Naive thymus-derived CD4-positive, alpha-beta T cell (primary cell): ENCODE measurements around the gene KAZN. TPM values are rescaled to one million over a fixed set of nuclear protein-coding genes. Genes with fewer than 3 reads are reported as not detected.

Experiments used
- ATAC-seq: fragments of 150-1000 bp; cut with Tn5 transposase; 2 replicates; pipeline ENCODE4 v1.10.0; 2021; ENCODE audit warnings: mild to moderate bottlenecking, moderate library complexity
- CTCF ChIA-PET: fragments of 350-600 bp; sonication (Branson Sonifier 250); formaldehyde crosslinking; loops from one replicate; lab custom pipeline; 2021; ENCODE audit warnings: antibody characterized with exemption; lab: Charles Lee
- POLR2A ChIA-PET: fragments of 350-600 bp; sonication (Branson Sonifier 250); formaldehyde crosslinking; loops from one replicate; lab custom pipeline; 2021; ENCODE audit warnings: antibody characterized with exemption, inconsistent platforms; lab: Charles Lee
- DNase-seq, 9 donors: peaks; one replicate each; pipeline versions ENCODE4 v3.0.0 to v3.0.0-alpha.2; 2020 to 2022; ENCODE audit warnings: mixed read lengths in 1 of 9
- H3K27ac ChIP-seq: one replicate; pipeline ENCODE4 v1.7.0; 2013; ENCODE audit warnings: mild to moderate bottlenecking, low read depth, low read length, moderate library complexity
- H3K27me3 ChIP-seq, 2 donors: one replicate each; pipeline ENCODE4 v1.7.0; 2013; ENCODE audit warnings: low read length in 2 of 2, mild to moderate bottlenecking in 2 of 2, moderate library complexity in 2 of 2; ENCODE audit not compliant: control insufficient read depth in 2 of 2, insufficient read depth in 2 of 2
- H3K36me3 ChIP-seq, 3 experiments: 1 replicate in 2 of 3; 2 replicates in 1 of 3; pipeline ENCODE4 v1.7.0; 2013; ENCODE audit warnings: low read length in 3 of 3, mild to moderate bottlenecking in 3 of 3, moderate library complexity in 1 of 3; ENCODE audit not compliant: insufficient read depth in 3 of 3, control insufficient read depth in 2 of 3
- H3K4me1 ChIP-seq, 2 donors: one replicate each; pipeline ENCODE4 v1.7.0; 2013; ENCODE audit warnings: low read length in 2 of 2, mild to moderate bottlenecking in 2 of 2, moderate library complexity in 1 of 2; ENCODE audit not compliant: control insufficient read depth in 2 of 2, insufficient read depth in 2 of 2
- H3K4me3 ChIP-seq: 2 replicates; pipeline ENCODE4 v1.7.0; 2013; ENCODE audit warnings: mild to moderate bottlenecking, low read length
- H3K9me3 ChIP-seq, 3 experiments: 1 replicate in 2 of 3; 2 replicates in 1 of 3; pipeline ENCODE4 v1.7.0; 2013; ENCODE audit warnings: low read length in 3 of 3; ENCODE audit not compliant: control insufficient read depth in 2 of 3
- H3K27ac Mint-ChIP-seq, 9 donors: one replicate each; pipeline ENCODE4 v1.8.0; 2020 to 2022; ENCODE audit warnings: mixed read lengths in 9 of 9, mild to moderate bottlenecking in 8 of 9, moderate library complexity in 5 of 9, inconsistent platforms in 2 of 9
- H3K27me3 Mint-ChIP-seq, 5 donors: one replicate each; pipeline ENCODE4 v1.8.0; 2021 to 2022; ENCODE audit warnings: mixed read lengths in 5 of 5, mild to moderate bottlenecking in 1 of 5
- H3K36me3 Mint-ChIP-seq, 5 donors: one replicate each; pipeline ENCODE4 v1.8.0; 2020 to 2022; ENCODE audit warnings: mixed read lengths in 5 of 5, mild to moderate bottlenecking in 3 of 5, inconsistent platforms in 1 of 5
- H3K4me1 Mint-ChIP-seq, 7 donors: one replicate each; pipeline ENCODE4 v1.8.0; 2020 to 2022; ENCODE audit warnings: mixed read lengths in 7 of 7, mild to moderate bottlenecking in 3 of 7, inconsistent platforms in 1 of 7
- H3K4me3 Mint-ChIP-seq, 10 donors: one replicate each; pipeline ENCODE4 v1.8.0; 2020 to 2022; ENCODE audit warnings: mild to moderate bottlenecking in 10 of 10, mixed read lengths in 10 of 10, moderate library complexity in 6 of 10, inconsistent platforms in 2 of 10
- H3K9me3 Mint-ChIP-seq, 11 donors: one replicate each; pipeline ENCODE4 v1.8.0; 2020 to 2022; ENCODE audit warnings: mixed read lengths in 11 of 11, mild to moderate bottlenecking in 4 of 11, inconsistent platforms in 1 of 11, moderate library complexity in 1 of 11
- intact Hi-C, 2 donors: fragments of 100-400 bp; cut with micrococcal nuclease; formaldehyde crosslinking; loops; one replicate each; pipeline ENCODE4 v1.15.1; 2023
- polyA plus RNA-seq, 2 donors: library from polyadenylated mRNA; unstranded; fragments of 300-500 nt; fragmentation: Illumina TruSeq; gene quantifications; one replicate each; pipeline ENCODE4 v1.2.3, GENCODE V29; 2021
- total RNA-seq, 6 experiments: library from RNA in 5 of 6; stranded (reverse) in 5 of 6; gene quantifications; 1 replicate in 5 of 6; 2 replicates in 1 of 6; pipeline ENCODE4 v1.2.3 and lab custom pipeline; 2021 to 2026

KAZN gene
- total and polyA plus RNA-seq, 7 experiments from 2014 or later = 0.08 to 0.87 (median 0.30) TPM

- DNase-seq = no peak
- no peak overlapping the region for H3K4me3 Mint-ChIP-seq
- no peaks in the 10 kb centered on the region for H3K36me3 Mint-ChIP-seq
- H3K9me3 Mint-ChIP-seq = peaks cover 0 to 5% (median 0%) of the 10 kb centered on the region in 11 donors
- no peak overlapping the region for H3K27ac Mint-ChIP-seq
- Histone ChIP-seq H3K27me3 (no peaks in the 10 kb centered on the region), H3K9me3 (no peaks in the 10 kb centered on the region), H3K4me1 (no peaks in the 10 kb centered on the region), H3K27ac (no peak overlapping the region), H3K4me3 (no peak overlapping the region), H3K36me3 (no peaks in the 10 kb centered on the region)
- ChIA-PET POLR2A (no interaction called here), CTCF (no interaction called here)
- intact Hi-C loops = no loop called here
- no peak for ATAC-seq
- H3K4me1 Mint-ChIP-seq = peaks cover 0 to 4% (median 0%) of the 10 kb centered on the region in 7 donors
- peaks cover 0 to 30% (median 14%) of the 10 kb centered on the region in 5 donors for H3K27me3 Mint-ChIP-seq
These were observed 227.7 kb downstream of the KAZN start for GRCh38 chr1:14826172-14826636.

GRCh38 chr1:14826731-14827326 is 228.3 kb downstream of the KAZN start:
- H3K27ac Mint-ChIP-seq = no peak overlapping the region

DNA sequence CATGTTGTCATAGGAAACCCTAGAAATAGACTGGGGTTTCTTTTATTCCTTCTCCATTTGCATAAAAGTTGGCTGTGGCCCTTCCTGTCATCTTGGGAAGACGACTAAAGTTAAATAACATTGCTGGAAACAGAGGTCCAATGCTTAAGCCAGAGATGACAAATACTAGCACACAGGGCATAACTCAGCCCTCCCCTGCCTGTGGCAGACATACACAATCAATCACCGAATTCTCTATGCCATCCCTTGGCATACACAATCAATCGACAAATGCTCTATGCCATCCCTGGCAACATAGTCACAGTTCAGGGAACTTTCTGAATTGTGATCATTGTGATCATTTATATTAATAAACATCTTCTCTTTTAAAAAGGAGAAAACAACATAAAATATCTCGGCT is 229.4 kb downstream of the KAZN start:
- Mint-ChIP-seq H3K27me3 (peaks cover 0 to 27% (median 14%) of the 10 kb centered on the region in 5 donors), H3K36me3 (no peaks in the 10 kb centered on the region), H3K9me3 (peaks cover 0 to 5% (median 0%) of the 10 kb centered on the region in 11 donors), H3K27ac (no peak overlapping the region), H3K4me3 (no peak overlapping the region), H3K4me1 (peaks cover 0 to 4% (median 0%) of the 10 kb centered on the region in 7 donors)
- intact Hi-C loops = no loop called here
- ATAC-seq (no peak), DNase-seq (no peak)
- Histone ChIP-seq H3K4me1 (no peaks in the 10 kb centered on the region), H3K36me3 (no peaks in the 10 kb centered on the region), H3K27me3 (no peaks in the 10 kb centered on the region), H3K9me3 (no peaks in the 10 kb centered on the region), H3K4me3 (no peak overlapping the region), H3K27ac (no peak overlapping the region)
- ChIA-PET CTCF (no interaction called here), POLR2A (no interaction called here)

More at GRCh38 chr1:14826731-14827326, 228.3 kb downstream of the KAZN start:
- Mint-ChIP-seq H3K27me3 (peaks cover 0 to 33% (median 13%) of the 10 kb centered on the region in 5 donors), H3K4me3 (no peak overlapping the region), H3K4me1 (peaks cover 0 to 4% (median 0%) of the 10 kb centered on the region in 7 donors), H3K9me3 (peaks cover 0 to 5% (median 0%) of the 10 kb centered on the region in 11 donors), H3K36me3 (no peaks in the 10 kb centered on the region)
- H3K27ac ChIP-seq = no peak overlapping the region
- H3K4me3 ChIP-seq = no peak overlapping the region
- no peak for DNase-seq
- intact Hi-C loops = no loop called here
- no peaks in the 10 kb centered on the region for H3K4me1 ChIP-seq
- H3K27me3 ChIP-seq = no peaks in the 10 kb centered on the region
- no peaks in the 10 kb centered on the region for H3K36me3 ChIP-seq
- CTCF ChIA-PET = no interaction called here
- POLR2A ChIA-PET = no interaction called here
- no peak for ATAC-seq
- no peaks in the 10 kb centered on the region for H3K9me3 ChIP-seq

DNA sequence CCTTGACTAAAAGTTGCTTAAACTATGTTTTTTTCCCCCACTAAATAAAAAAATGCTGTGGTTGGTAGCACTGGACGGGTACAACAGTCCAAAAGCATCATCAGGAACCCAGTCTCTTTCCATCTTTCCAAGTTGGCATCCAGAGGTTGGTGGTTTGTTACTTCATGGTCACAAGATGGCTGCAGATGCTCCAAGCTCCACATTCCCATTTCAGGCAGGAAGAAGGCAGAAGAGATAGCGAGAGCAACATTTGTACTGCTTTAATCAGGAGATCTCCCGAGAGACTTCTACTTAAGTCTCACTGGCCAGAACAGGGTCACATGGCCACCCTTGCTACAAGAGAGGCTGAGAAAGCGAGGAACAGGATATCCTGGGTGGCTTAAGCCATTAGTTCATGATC is 230.2 kb downstream of the KAZN start:
- Mint-ChIP-seq H3K4me3 (no peak overlapping the region), H3K36me3 (no peaks in the 10 kb centered on the region), H3K4me1 (peaks cover 0 to 2% (median 0%) of the 10 kb centered on the region in 7 donors), H3K27me3 (peaks cover 0 to 27% (median 13%) of the 10 kb centered on the region in 5 donors), H3K9me3 (peaks cover 0 to 5% (median 0%) of the 10 kb centered on the region in 11 donors), H3K27ac (no peak overlapping the region)
- H3K4me1 ChIP-seq = no peaks in the 10 kb centered on the region
- no peaks in the 10 kb centered on the region for H3K9me3 ChIP-seq
- H3K4me3 ChIP-seq = no peak overlapping the region
- intact Hi-C loops = no loop called here
- ATAC-seq (no peak), DNase-seq (no peak)
- no peak overlapping the region for H3K27ac ChIP-seq
- POLR2A ChIA-PET = no interaction called here
- H3K36me3 ChIP-seq = no peaks in the 10 kb centered on the region
- H3K27me3 ChIP-seq = no peaks in the 10 kb centered on the region
- CTCF ChIA-PET = no interaction called here

GRCh38 chr1:14835725-14836124 is 237.2 kb downstream of the KAZN start:
- intact Hi-C loops = no loop called here
- Mint-ChIP-seq H3K9me3 (peaks cover 0 to 10% (median 3%) of the 10 kb centered on the region in 11 donors), H3K4me3 (no peak overlapping the region), H3K36me3 (no peaks in the 10 kb centered on the region), H3K4me1 (no peaks in the 10 kb centered on the region), H3K27me3 (peaks cover 0 to 34% (median 14%) of the 10 kb centered on the region in 5 donors), H3K27ac (no peak overlapping the region)
- Histone ChIP-seq H3K9me3 (no peaks in the 10 kb centered on the region), H3K36me3 (no peaks in the 10 kb centered on the region), H3K4me3 (no peak overlapping the region), H3K4me1 (no peaks in the 10 kb centered on the region), H3K27me3 (no peaks in the 10 kb centered on the region), H3K27ac (no peak overlapping the region)
- CTCF ChIA-PET = no interaction called here
- ATAC-seq (no peak), DNase-seq (no peak)
- POLR2A ChIA-PET = no interaction called here

DNA sequence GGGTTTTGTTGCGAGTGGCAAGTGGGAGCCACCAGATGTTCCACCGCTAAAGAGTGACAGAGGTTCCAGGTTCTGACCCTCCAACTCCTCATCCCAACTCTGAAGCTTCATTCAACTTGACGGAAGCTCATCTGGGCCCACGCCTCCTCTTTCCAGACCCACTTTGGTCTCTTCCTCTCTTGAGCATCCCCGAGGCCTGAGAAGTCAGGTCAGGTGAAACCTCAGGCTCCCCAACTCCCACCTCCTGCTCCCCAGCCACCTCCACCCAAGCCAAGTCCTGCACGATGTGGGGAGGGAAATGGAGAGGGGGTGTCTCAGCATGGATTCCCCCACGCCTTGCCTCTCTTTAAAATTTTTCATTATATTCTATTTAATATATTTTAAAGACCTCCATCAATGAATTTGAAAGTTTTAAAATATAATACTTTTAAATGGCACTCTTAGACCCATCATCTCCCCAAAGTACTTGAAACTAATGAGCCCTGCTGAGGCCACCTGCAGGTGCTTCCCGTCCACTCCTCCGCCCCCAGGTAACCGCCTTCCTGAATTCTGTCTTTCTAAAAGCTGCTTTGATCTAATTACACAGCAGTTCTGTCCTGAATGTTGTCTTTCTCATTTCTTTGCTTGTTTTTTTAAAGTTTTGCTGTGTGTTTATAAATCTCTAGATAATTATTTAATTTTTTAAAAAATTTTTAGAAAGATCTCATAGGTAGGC is 238.1 kb downstream of the KAZN start:
- no peaks in the 10 kb centered on the region for H3K27me3 ChIP-seq
- DNase-seq (no peak), ATAC-seq (no peak)
- Mint-ChIP-seq H3K4me3 (no peak overlapping the region), H3K27ac (no peak overlapping the region), H3K9me3 (peaks cover 1 to 19% (median 6%) of the 10 kb centered on the region in 11 donors), H3K4me1 (no peaks in the 10 kb centered on the region), H3K36me3 (peaks cover 0 to 3% (median 0%) of the 10 kb centered on the region in 5 donors), H3K27me3 (peaks cover 0 to 31% (median 17%) of the 10 kb centered on the region in 5 donors)
- peaks cover 0 to 4% (median 0%) of the 10 kb centered on the region in 3 experiments for H3K9me3 ChIP-seq
- no peaks in the 10 kb centered on the region for H3K36me3 ChIP-seq
- intact Hi-C loops = no loop called here
- no peaks in the 10 kb centered on the region for H3K4me1 ChIP-seq
- no peak overlapping the region for H3K4me3 ChIP-seq
- ChIA-PET POLR2A (interaction anchor here (0.6 kb wide), 1 partner anchor 7 kb away, joined by 3 read pairs; no protein-coding TSS in a partner anchor), CTCF (no interaction called here)
- no peak overlapping the region for H3K27ac ChIP-seq
